ENCODE data around the gene PUS7L.
"Not testable (repeated sequence)": the region's sequence is repeated elsewhere in the genome, so short reads cannot be mapped to it uniquely, and the experiment has no call there.

The PUS7L gene

GRCh38 chr12:43728698-43729097 lies 29.9 kb downstream of the PUS7L start:
- Mint-ChIP-seq H3K27ac (no peak overlapping the region), H3K27me3 (no peaks in the 10 kb centered on the region), H3K36me3 (peaks cover 11% of the 10 kb centered on the region), H3K4me1 (ENCODE audit: low read depth) (peaks cover 8% of the 10 kb centered on the region), H3K4me3 (no peak overlapping the region), H3K9me3 (ENCODE audit: low read depth) (no peaks in the 10 kb centered on the region)

GRCh38 chr12:43728117-43728516 lies 30.5 kb downstream of the PUS7L start:
- Mint-ChIP-seq H3K27me3 (no peaks in the 10 kb centered on the region), H3K9me3 (ENCODE audit: low read depth) (no peaks in the 10 kb centered on the region), H3K4me3 (no peak overlapping the region), H3K36me3 (peaks cover 11% of the 10 kb centered on the region), H3K4me1 (ENCODE audit: low read depth) (peaks cover 8% of the 10 kb centered on the region), H3K27ac (no peak overlapping the region)

GRCh38 chr12:43723134-43723533 lies 35.5 kb downstream of the PUS7L start:
- H3K36me3 Mint-ChIP-seq, result peaks cover 7% of the 10 kb centered on the region

GRCh38 chr12:43722621-43723020 lies 36.0 kb downstream of the PUS7L start:
- Mint-ChIP-seq H3K4me3 (no peak overlapping the region), H3K27me3 (no peaks in the 10 kb centered on the region), H3K4me1 (ENCODE audit: low read depth) (no peaks in the 10 kb centered on the region), H3K36me3 (peaks cover 7% of the 10 kb centered on the region), H3K9me3 (ENCODE audit: low read depth) (no peaks in the 10 kb centered on the region), H3K27ac (no peak overlapping the region)

More at GRCh38 chr12:43723134-43723533, 35.5 kb downstream of the PUS7L start:
- H3K27ac Mint-ChIP-seq, result no peak overlapping the region
- no peaks in the 10 kb centered on the region for H3K4me1 Mint-ChIP-seq (ENCODE audit: low read depth)
- no peaks in the 10 kb centered on the region for H3K9me3 Mint-ChIP-seq (ENCODE audit: low read depth)
- H3K27me3 Mint-ChIP-seq, result no peaks in the 10 kb centered on the region
- no peak overlapping the region for H3K4me3 Mint-ChIP-seq

GRCh38 chr12:43711348-43711747 lies 47.2 kb downstream of the PUS7L start:
- H3K36me3 Mint-ChIP-seq, result no peaks in the 10 kb centered on the region
- peaks cover 19% of the 10 kb centered on the region for H3K27me3 Mint-ChIP-seq
- H3K27ac Mint-ChIP-seq, result no peak overlapping the region
- H3K9me3 Mint-ChIP-seq (ENCODE audit: low read depth), result peaks cover 15% of the 10 kb centered on the region
- H3K4me1 Mint-ChIP-seq (ENCODE audit: low read depth), result no peaks in the 10 kb centered on the region
- H3K4me3 Mint-ChIP-seq, result no peak overlapping the region

- H3K36me3 Mint-ChIP-seq; H3K4me1 Mint-ChIP-seq (ENCODE audit: low read depth); H3K27ac Mint-ChIP-seq; H3K4me3 Mint-ChIP-seq; H3K27me3 Mint-ChIP-seq: not testable (repeated sequence)
- H3K9me3 Mint-ChIP-seq (ENCODE audit: low read depth), result peaks cover 15% of the 10 kb centered on the region
Measured at GRCh38 chr12:43703772-43704171, 54.8 kb downstream of the PUS7L start.

GRCh38 chr12:43701194-43701593 lies 57.4 kb downstream of the PUS7L start:
- H3K36me3 Mint-ChIP-seq; H3K27me3 Mint-ChIP-seq; H3K27ac Mint-ChIP-seq; H3K4me1 Mint-ChIP-seq (ENCODE audit: low read depth); H3K4me3 Mint-ChIP-seq; H3K9me3 Mint-ChIP-seq (ENCODE audit: low read depth): not testable (repeated sequence)

- H3K4me3 Mint-ChIP-seq, result no peak overlapping the region
- H3K27ac Mint-ChIP-seq, result no peak overlapping the region
- peaks cover 3% of the 10 kb centered on the region for H3K27me3 Mint-ChIP-seq
- H3K36me3 Mint-ChIP-seq, result no peaks in the 10 kb centered on the region
- H3K4me1 Mint-ChIP-seq (ENCODE audit: low read depth), result no peaks in the 10 kb centered on the region
- no peaks in the 10 kb centered on the region for H3K9me3 Mint-ChIP-seq (ENCODE audit: low read depth)
Measured at GRCh38 chr12:43696154-43696553, 62.4 kb downstream of the PUS7L start.

- no peaks in the 10 kb centered on the region for H3K4me1 Mint-ChIP-seq (ENCODE audit: low read depth)
- no peak overlapping the region for H3K27ac Mint-ChIP-seq
- no peaks in the 10 kb centered on the region for H3K36me3 Mint-ChIP-seq
- H3K27me3 Mint-ChIP-seq, result peaks cover 5% of the 10 kb centered on the region
- H3K9me3 Mint-ChIP-seq (ENCODE audit: low read depth), result no peaks in the 10 kb centered on the region
- H3K4me3 Mint-ChIP-seq, result no peak overlapping the region
Measured at GRCh38 chr12:43694879-43695278, 63.7 kb downstream of the PUS7L start.

GRCh38 chr12:43692064-43692463 lies 66.5 kb downstream of the PUS7L start:
- Mint-ChIP-seq H3K4me3 (no peak overlapping the region), H3K9me3 (ENCODE audit: low read depth) (no peaks in the 10 kb centered on the region), H3K27me3 (peaks cover 13% of the 10 kb centered on the region), H3K36me3 (no peaks in the 10 kb centered on the region), H3K4me1 (ENCODE audit: low read depth) (no peaks in the 10 kb centered on the region), H3K27ac (no peak overlapping the region)

- H3K4me1 Mint-ChIP-seq (ENCODE audit: low read depth); H3K9me3 Mint-ChIP-seq (ENCODE audit: low read depth); H3K36me3 Mint-ChIP-seq; H3K4me3 Mint-ChIP-seq; H3K27ac Mint-ChIP-seq: not testable (repeated sequence)
- H3K27me3 Mint-ChIP-seq, result peaks cover 11% of the 10 kb centered on the region
Measured at GRCh38 chr12:43685491-43685890, 73.1 kb downstream of the PUS7L start.

GRCh38 chr12:43676183-43676813 lies 82.3 kb downstream of the PUS7L start:
- Mint-ChIP-seq H3K4me1 (ENCODE audit: low read depth) (no peaks in the 10 kb centered on the region), H3K36me3 (no peaks in the 10 kb centered on the region), H3K27ac (no peak overlapping the region), H3K9me3 (ENCODE audit: low read depth) (peaks cover 7% of the 10 kb centered on the region), H3K27me3 (peaks cover 9% of the 10 kb centered on the region), H3K4me3 (no peak overlapping the region)

- no peaks in the 10 kb centered on the region for H3K36me3 Mint-ChIP-seq
- H3K9me3 Mint-ChIP-seq (ENCODE audit: low read depth), result peaks cover 7% of the 10 kb centered on the region
- no peak overlapping the region for H3K4me3 Mint-ChIP-seq
- H3K27ac Mint-ChIP-seq, result no peak overlapping the region
- peaks cover 10% of the 10 kb centered on the region for H3K27me3 Mint-ChIP-seq
- H3K4me1 Mint-ChIP-seq (ENCODE audit: low read depth), result no peaks in the 10 kb centered on the region
Measured at GRCh38 chr12:43675048-43675904, 83.3 kb downstream of the PUS7L start.

GRCh38 chr12:43669373-43669772 lies 89.2 kb downstream of the PUS7L start:
- Mint-ChIP-seq H3K4me3 (no peak overlapping the region), H3K27ac (no peak overlapping the region), H3K36me3 (no peaks in the 10 kb centered on the region), H3K27me3 (peaks cover 4% of the 10 kb centered on the region), H3K9me3 (ENCODE audit: low read depth) (no peaks in the 10 kb centered on the region), H3K4me1 (ENCODE audit: low read depth) (no peaks in the 10 kb centered on the region)

All from activated naive CD8-positive, alpha-beta T cell (primary cell).